GM20431 (cell line): ENCODE results near the gene REM2.

Source experiments
- in situ Hi-C: fragments of 300-500 bp; cut with MseI, MboI; formaldehyde crosslinking; loops from one replicate; pipeline ENCODE4 v1.15.0; 2020; ENCODE audit warnings: low sequenced_read_pairs; ENCODE audit not compliant: unreplicated experiment

Gene REM2

DNA sequence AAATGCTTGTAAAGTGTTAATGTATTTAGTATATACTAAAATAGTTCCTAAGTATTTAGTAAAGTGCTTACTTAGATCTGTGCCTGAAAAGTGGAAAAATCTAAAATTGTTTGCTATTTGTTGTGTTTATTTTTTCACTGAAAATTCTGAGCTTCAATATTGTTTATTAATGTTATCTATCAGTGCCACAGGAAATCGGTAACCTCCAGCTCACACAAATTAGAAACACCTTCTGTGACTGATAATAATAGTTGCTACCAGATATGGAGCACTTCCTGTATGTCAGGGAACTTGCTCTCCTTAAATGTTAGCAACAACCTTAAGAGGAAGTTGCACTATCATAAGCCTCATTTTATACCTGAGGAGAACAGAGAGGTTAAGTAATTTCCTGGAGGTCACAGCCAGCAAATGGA, 12.2 kb upstream of the REM2 start:
- in situ Hi-C loops, result loop anchor here (25.0 kb wide), 2 partner anchors 209 to 284 kb away; partner anchors contain the start of genes ABHD4 and DAD1

DNA sequence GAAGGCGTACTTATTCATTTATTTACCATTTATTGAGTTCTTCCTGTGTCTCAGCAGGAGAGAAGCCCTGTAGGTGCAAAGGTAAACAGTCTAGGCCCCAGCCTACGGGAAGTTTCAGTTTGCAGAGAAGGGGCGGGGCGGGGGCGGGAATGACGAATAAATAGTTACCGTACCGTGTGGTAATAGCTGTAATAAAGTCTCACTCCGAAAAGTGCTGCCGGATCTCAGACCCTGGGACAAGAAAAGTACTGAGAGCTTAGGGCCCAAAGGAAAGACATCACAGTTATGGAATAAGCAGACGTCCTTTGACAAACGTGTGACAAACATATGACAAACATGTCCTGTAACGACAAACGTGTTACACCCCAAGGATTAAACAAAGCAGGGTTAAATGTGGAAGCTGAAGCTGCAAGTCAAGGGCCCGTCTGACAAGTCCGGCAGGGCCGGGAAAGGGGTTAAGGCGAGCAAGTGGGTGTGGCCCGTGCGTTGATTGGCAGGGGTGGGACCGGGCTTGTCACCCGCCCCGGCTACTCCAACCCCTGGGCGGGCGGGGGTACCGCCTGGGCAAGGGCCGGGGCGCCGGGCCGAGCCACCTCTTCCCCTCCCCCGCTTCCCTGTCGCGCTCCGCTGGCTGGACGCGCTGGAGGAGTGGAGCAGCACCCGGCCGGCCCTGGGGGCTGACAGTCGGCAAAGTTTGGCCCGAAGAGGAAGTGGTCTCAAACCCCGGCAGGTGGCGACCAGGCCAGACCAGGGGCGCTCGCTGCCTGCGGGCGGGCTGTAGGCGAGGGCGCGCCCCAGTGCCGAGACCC, 11.6 kb upstream of the REM2 start, which contains the start of gene LRP10:
Gene LRP10 (plus strand): TSS at position 517 of the 809 bp plus-strand sequence. CDS start 564 bp downstream, outside the sequence.
- in situ Hi-C loops, result loop anchor here (25.0 kb wide), 2 partner anchors 209 to 284 kb away; partner anchors contain the start of genes ABHD4 and DAD1

DNA sequence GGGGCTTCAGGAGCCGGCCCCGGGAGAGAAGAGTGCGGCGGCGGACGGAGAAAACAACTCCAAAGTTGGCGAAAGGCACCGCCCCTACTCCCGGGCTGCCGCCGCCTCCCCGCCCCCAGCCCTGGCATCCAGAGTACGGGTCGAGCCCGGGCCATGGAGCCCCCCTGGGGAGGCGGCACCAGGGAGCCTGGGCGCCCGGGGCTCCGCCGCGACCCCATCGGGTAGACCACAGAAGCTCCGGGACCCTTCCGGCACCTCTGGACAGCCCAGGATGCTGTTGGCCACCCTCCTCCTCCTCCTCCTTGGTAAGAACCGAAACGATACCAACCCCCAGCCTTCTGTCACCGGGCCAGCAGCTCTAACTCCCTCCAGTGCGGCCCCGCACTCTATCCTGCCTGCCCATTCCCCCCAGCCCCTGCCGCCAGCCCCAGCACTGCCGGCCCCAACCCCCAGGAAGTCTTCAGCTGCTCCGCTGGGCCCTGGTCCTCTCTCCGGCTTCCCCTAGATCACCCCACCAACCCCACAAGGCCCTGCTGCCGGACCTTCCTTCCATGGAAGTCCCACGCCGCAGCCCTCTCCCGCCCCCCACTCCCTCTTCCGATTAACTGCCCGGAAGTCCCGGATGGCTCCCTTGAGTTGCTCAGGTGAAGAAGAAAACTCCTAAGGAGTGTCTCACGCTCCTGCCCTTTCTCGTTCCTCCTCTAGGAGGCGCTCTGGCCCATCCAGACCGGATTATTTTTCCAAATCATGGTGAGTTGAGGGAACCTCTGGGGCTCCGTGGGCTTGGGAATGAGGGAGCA, 10.8 kb upstream of the REM2 start:
- in situ Hi-C loops, result loop anchor here (25.0 kb wide), 2 partner anchors 210 to 285 kb away; partner anchors contain the start of genes ABHD4 and DAD1

GRCh38 chr14:22872833-22873520, 10.0 kb upstream of the REM2 start:
- in situ Hi-C loops, result loop anchor here (25.0 kb wide), 2 partner anchors 211 to 286 kb away; partner anchors contain the start of genes ABHD4 and DAD1

- in situ Hi-C loops, result no loop called here
Measured at GRCh38 chr14:22875003-22875747, 7.8 kb upstream of the REM2 start.

DNA sequence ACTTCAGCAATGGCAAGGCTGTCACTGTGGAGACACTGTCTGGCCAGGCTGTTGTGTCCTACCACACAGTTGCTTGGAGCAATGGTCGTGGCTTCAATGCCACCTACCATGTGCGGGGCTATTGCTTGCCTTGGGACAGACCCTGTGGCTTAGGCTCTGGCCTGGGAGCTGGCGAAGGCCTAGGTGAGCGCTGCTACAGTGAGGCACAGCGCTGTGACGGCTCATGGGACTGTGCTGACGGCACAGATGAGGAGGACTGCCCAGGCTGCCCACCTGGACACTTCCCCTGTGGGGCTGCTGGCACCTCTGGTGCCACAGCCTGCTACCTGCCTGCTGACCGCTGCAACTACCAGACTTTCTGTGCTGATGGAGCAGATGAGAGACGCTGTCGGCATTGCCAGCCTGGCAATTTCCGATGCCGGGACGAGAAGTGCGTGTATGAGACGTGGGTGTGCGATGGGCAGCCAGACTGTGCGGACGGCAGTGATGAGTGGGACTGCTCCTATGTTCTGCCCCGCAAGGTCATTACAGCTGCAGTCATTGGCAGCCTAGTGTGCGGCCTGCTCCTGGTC, 7.2 kb upstream of the REM2 start:
- in situ Hi-C loops, result no loop called here

DNA sequence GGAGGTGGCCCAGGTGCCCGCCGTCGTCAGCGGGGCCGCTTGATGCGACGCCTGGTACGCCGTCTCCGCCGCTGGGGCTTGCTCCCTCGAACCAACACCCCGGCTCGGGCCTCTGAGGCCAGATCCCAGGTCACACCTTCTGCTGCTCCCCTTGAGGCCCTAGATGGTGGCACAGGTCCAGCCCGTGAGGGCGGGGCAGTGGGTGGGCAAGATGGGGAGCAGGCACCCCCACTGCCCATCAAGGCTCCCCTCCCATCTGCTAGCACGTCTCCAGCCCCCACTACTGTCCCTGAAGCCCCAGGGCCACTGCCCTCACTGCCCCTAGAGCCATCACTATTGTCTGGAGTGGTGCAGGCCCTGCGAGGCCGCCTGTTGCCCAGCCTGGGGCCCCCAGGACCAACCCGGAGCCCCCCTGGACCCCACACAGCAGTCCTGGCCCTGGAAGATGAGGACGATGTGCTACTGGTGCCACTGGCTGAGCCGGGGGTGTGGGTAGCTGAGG, 6.0 kb upstream of the REM2 start:
- in situ Hi-C loops, result no loop called here

- in situ Hi-C loops, result no loop called here
Measured at GRCh38 chr14:22878271-22879246, 4.5 kb upstream of the REM2 start.

GRCh38 chr14:22882064-22882463, 958 bp upstream of the REM2 start:
- in situ Hi-C loops, result no loop called here

GRCh38 chr14:22882529-22883172, 371 bp upstream of the REM2 start:
- in situ Hi-C loops, result no loop called here

GRCh38 chr14:22884076-22884737, 1.2 kb downstream of the REM2 start:
- in situ Hi-C loops, result no loop called here

GRCh38 chr14:22884738-22885523, 1.9 kb downstream of the REM2 start:
- in situ Hi-C loops, result no loop called here

DNA sequence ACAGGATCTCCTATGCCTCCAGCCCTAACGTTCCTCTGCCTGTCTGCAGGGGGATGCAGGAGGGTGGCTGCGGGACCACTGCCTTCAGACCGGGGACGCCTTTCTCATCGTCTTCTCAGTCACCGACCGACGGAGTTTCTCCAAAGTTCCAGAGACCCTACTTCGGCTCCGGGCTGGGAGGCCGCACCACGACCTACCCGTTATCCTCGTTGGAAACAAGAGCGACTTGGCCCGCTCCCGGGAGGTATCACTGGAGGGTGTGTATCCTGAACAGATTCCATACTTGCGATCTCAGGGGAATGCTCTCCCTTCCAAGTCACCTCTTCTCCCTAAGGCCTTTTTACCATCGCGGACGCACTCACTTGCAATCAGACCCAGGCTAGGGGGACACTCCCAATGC, 3.0 kb downstream of the REM2 start:
- in situ Hi-C loops, result no loop called here

GRCh38 chr14:22886500-22887259, 3.7 kb downstream of the REM2 start:
- in situ Hi-C loops, result no loop called here

DNA sequence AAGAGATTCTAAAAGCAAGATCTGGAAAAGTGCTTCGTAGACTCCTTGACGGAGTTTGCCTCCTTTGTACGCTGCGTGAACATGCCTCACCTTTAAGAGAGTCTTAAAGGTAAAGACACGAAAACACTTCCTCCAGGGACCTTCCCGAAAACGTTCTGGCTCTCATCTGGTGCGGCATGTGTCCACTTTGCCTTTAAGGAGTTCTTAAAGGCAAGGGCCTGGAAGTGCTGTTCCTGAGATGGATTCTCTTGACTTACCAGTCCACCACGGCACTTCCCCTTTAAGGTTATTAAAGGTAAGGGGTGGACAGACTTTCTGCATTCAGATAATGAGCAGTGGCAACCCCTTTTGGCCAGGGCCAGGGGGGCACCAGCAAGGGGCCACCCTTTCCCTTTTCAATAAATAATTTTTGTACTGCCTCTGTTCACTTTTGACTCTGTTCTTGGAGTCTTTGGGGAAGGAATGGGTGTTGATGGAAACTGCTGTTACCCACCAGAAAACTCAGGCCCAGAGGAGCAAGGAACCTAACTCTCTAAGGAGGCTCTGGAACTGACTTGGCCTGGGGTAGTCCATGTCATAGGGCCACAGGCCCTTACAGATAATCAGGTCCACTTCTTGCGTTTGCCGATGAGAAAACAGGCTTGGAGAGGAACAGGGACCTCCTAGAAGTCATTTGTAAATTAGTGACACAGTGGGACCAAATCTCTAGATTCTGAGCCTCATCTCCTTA, 4.4 kb downstream of the REM2 start:
- in situ Hi-C loops, result no loop called here
